ENCODE measurements around the gene PRAF2.

The PRAF2 gene

DNA sequence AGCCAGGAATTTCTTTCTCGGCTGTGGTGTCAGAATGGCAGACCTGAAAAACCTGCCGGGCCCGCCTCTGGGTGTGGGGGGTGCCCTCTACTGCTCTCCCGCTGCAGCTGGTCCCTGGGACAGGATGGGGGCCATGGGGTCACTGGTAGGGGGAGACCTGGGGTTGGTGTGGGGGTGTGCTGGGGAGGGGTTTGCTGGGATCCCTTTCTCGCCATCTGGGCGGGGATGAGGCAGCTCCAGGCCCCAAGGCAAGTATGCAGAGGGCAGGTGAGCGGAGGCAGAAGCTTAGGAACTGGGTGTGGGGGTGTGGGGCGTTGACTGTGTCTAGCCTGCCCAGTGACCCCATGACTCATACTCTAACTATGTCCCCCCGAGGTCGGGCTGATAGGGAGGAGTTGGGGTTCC, 14.1 kb downstream of the PRAF2 start:
- no peak for DNase-seq (ENCODE audit: extremely low read depth, low read depth)
- TF ChIP-seq, protein P1, sequence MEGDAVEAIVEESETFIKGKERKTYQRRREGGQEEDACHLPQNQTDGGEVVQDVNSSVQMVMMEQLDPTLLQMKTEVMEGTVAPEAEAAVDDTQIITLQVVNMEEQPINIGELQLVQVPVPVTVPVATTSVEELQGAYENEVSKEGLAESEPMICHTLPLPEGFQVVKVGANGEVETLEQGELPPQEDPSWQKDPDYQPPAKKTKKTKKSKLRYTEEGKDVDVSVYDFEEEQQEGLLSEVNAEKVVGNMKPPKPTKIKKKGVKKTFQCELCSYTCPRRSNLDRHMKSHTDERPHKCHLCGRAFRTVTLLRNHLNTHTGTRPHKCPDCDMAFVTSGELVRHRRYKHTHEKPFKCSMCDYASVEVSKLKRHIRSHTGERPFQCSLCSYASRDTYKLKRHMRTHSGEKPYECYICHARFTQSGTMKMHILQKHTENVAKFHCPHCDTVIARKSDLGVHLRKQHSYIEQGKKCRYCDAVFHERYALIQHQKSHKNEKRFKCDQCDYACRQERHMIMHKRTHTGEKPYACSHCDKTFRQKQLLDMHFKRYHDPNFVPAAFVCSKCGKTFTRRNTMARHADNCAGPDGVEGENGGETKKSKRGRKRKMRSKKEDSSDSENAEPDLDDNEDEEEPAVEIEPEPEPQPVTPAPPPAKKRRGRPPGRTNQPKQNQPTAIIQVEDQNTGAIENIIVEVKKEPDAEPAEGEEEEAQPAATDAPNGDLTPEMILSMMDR (IDR thresholded peaks at IDR 0.05; ENCODE audit: low read depth, low read length), result no peak

DNA sequence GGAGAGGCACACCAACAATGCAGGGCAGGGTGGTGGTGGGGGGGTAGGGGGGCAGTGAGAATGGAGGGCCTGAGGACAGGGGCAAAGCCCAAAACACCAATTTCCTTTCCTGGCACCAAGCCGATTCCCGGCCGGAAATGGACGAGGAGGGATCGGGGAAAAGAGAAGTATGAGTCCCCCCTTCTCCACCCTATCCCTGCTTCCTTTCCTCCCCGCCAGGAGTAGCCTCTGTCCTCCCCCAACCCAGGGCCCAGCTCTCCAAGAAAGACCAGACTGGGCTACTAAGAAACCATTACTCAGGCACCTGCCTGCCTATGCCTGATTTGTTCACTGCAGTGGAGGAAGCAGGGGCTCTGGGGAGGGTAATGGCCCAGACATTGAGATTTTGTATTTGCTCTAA, 14.6 kb downstream of the PRAF2 start:
- DNase-seq (ENCODE audit: extremely low read depth, low read depth), result no peak
- TF ChIP-seq, protein P1 (IDR thresholded peaks at IDR 0.05; ENCODE audit: low read depth, low read length), result no peak

DNA sequence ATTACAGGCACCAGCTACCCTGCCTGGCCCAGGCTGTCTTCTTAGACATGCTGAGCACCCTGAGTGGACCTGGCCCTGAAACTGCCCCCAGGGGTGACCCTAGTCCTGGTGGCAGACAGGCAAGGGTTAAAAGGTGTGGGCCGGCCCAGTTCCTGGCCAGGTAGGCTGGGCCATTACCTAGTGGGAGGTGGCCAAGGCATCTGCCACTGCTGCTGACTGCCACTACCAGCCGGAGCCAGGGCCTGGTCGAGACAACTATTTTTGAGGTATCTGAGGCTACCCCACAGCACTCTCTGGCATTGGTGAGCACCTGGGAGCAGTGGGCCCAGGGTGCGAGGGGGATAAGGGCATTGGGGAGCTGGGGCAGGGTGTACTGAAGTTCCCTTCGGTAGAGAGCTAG, 15.0 kb downstream of the PRAF2 start, which contains the start of gene CCDC120:
TSS of gene CCDC120 (plus strand) at position 206 of the 400 bp plus-strand sequence. CDS start 3,043 bp downstream, outside the sequence.
- TF ChIP-seq, protein P1 (IDR thresholded peaks at IDR 0.05; ENCODE audit: low read depth, low read length), result no peak
- no peak for DNase-seq (ENCODE audit: extremely low read depth, low read depth)

DNA sequence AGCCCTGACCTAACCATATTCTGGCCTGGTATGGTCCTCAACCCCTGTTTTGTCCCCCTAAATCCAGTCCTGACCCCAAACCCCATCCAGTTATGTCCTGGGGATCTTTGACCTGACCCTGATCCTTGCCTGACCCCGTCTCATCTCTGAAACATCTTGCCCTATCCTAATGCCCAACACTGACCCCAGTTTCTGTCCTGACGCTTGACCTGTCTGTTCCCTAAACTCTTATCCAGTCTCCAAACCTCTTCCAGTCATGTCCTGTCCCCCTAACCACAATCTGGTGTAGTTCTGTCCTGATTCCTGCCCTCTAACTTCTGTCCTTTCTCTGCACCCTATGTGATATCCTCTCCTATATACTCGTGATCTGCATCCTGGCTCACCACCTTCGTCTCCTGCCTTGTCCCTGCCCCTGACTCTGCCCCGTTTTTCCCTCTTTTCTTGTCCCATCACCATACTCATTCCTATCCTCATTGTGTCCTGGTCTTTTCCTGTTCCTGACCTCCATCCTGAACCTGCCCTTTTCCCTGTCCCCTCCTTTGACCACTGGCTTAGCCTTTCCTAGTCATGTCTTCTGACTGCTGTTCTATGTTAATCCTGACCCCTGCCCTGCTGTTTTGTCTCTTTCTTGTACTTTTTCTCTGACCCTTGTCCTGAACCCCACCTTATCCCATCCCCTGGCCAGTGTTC, 19.6 kb downstream of the PRAF2 start:
- DNase-seq (ENCODE audit: extremely low read depth, low read depth), result no peak
- TF ChIP-seq, protein P1 (IDR thresholded peaks at IDR 0.05; ENCODE audit: low read depth, low read length), result no peak

DNA sequence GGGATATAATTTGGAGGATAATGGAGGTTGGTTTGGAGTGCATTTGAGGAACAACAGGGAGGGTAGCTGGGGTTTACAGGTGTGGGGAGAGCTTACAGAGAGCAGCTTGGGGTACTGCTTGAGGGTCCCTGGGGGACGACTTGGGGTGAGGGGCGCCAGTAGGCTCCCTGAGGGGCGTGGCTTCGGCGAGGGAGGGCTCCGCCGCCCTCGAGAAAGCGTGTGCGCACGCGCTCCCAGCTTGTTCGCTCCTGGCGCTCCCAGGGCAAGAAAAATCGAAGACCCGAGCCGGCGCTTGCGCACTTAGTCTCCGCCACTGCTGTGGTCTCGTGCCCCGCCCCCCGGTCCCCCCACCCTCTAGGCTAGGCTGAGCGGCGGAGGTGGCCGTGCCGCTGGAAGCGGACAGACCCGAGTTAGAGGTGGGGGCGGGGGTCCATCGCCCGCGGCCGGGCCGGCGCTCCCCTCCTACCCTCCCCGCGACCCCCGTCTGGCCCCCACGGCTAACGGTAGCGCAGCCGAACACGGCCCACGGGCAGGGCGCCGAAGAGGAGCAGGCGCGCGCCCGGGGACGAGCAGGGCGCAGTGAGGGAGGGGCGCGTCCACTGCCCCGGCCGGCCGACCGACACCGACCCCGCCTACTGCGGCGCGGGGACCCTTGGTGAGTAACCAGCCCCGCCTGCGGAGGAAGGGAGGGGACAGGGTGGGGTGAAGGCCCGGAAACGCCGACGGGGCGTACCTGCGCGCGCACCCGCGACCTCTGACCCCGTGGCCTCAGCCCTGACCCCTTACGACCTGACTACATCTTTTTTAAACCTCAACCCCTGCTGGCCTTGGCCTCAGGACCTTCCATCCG, 20.4 kb downstream of the PRAF2 start:
- TF ChIP-seq, protein P1 (IDR thresholded peaks at IDR 0.05; ENCODE audit: low read depth, low read length), result no peak
- no peak for DNase-seq (ENCODE audit: extremely low read depth, low read depth)

DNA sequence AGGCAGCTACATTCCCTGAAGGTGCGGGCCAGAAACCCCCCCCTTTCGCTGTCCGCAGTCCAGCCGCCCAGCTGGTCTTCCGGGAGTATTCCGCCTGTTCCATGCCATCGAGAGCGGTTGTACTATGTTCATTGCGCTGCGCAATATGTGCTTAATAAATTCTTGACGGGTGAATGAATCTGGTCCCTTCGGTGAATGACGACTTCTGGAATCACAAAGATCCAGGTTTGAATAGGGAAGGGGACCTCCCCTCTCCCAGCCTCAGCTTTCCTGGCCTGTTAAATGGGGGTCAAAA, 29.9 kb downstream of the PRAF2 start:
- TF ChIP-seq, protein P1 (IDR thresholded peaks at IDR 0.05; ENCODE audit: low read depth, low read length), result no peak
- DNase-seq (ENCODE audit: extremely low read depth, low read depth), result no peak

Measured in AG09319 (cell line).